Measurements from ENCODE around the gene AZGP1. TPM values are rescaled to one million over a fixed set of nuclear protein-coding genes. Genes with fewer than 3 reads are reported as not detected.

The AZGP1 gene
- total and polyA plus RNA-seq, 9 donors, result 0.31 to 3.2 (median 0.83) TPM

Other genes starting within 250 kb of the AZGP1 start
- gene CYP3A7, start 240.8 kb downstream of the AZGP1 start, total RNA-seq, result 0.58 TPM
- gene CYP3A7, start 240.8 kb downstream of the AZGP1 start, polyA plus RNA-seq (ENCODE audit: insufficient read depth in 1 of 8, insufficient read length in 8 of 8, low replicate concordance in 1 of 8), result 1 to 10 TPM in 2 of 8 donors, under 1 TPM in 2, not detected in 4; 0.11 to 6.2 (median 1.7) TPM
- gene CYP3A4, start 191.8 kb downstream of the AZGP1 start, total RNA-seq, result 0.04 TPM
- gene CYP3A4, start 191.8 kb downstream of the AZGP1 start, polyA plus RNA-seq (ENCODE audit: insufficient read depth in 1 of 8, insufficient read length in 8 of 8, low replicate concordance in 1 of 8), result 1 to 10 TPM in 1 of 8 donors, under 1 TPM in 6, not detected in 1; 0.07 to 1.8 (median 0.13) TPM
- gene CYP3A43, start 148.0 kb downstream of the AZGP1 start, total RNA-seq, result not detected
- gene CYP3A43, start 148.0 kb downstream of the AZGP1 start, polyA plus RNA-seq (ENCODE audit: insufficient read depth in 1 of 8, insufficient read length in 8 of 8, low replicate concordance in 1 of 8), result under 1 TPM in 2 of 8 donors, not detected in 6; 0.08 to 0.16 TPM
- not detected for gene OR2AE1, start 99.0 kb downstream of the AZGP1 start, total RNA-seq
- under 1 TPM in 1 of 8 donors, not detected in 7; 0.29 TPM for gene OR2AE1, start 99.0 kb downstream of the AZGP1 start, polyA plus RNA-seq (ENCODE audit: insufficient read depth in 1 of 8, insufficient read length in 8 of 8, low replicate concordance in 1 of 8)
- 16.5 TPM for gene TRIM4, start 56.5 kb downstream of the AZGP1 start, total RNA-seq
- gene TRIM4, start 56.5 kb downstream of the AZGP1 start, polyA plus RNA-seq (ENCODE audit: insufficient read depth in 1 of 8, insufficient read length in 8 of 8, low replicate concordance in 1 of 8), result 10 to 100 TPM; 14.6 to 21.5 (median 17.0) TPM
- gene GJC3, start 46.4 kb downstream of the AZGP1 start, total RNA-seq, result 0.53 TPM
- gene GJC3, start 46.4 kb downstream of the AZGP1 start, polyA plus RNA-seq (ENCODE audit: insufficient read depth in 1 of 8, insufficient read length in 8 of 8, low replicate concordance in 1 of 8), result under 1 TPM; 0.28 to 0.62 (median 0.39) TPM
- gene ZKSCAN1, start 39.6 kb upstream of the AZGP1 start, total RNA-seq, result 48.2 TPM
- gene ZKSCAN1, start 39.6 kb upstream of the AZGP1 start, polyA plus RNA-seq (ENCODE audit: insufficient read depth in 1 of 8, insufficient read length in 8 of 8, low replicate concordance in 1 of 8), result 10 to 100 TPM; 20.6 to 37.3 (median 26.9) TPM
- 15.8 TPM for gene ZSCAN21, start 73.7 kb upstream of the AZGP1 start, total RNA-seq
- gene ZSCAN21, start 73.7 kb upstream of the AZGP1 start, polyA plus RNA-seq (ENCODE audit: insufficient read depth in 1 of 8, insufficient read length in 8 of 8, low replicate concordance in 1 of 8), result 10 to 100 TPM; 12.3 to 14.8 (median 13.4) TPM
- 31.8 TPM for gene ZNF3, start 105.7 kb upstream of the AZGP1 start, total RNA-seq
- gene ZNF3, start 105.7 kb upstream of the AZGP1 start, polyA plus RNA-seq (ENCODE audit: insufficient read depth in 1 of 8, insufficient read length in 8 of 8, low replicate concordance in 1 of 8), result 10 to 100 TPM; 22.5 to 29.7 (median 25.1) TPM
- gene COPS6, start 112.9 kb upstream of the AZGP1 start, total RNA-seq, result 42.3 TPM
- gene COPS6, start 112.9 kb upstream of the AZGP1 start, polyA plus RNA-seq (ENCODE audit: insufficient read depth in 1 of 8, insufficient read length in 8 of 8, low replicate concordance in 1 of 8), result 100 to 1,000 TPM in 1 of 8 donors, 10 to 100 TPM in 7; 88.3 to 100 (median 94.1) TPM
- gene MCM7, start 125.4 kb upstream of the AZGP1 start, total RNA-seq, result 57.7 TPM
- gene MCM7, start 125.4 kb upstream of the AZGP1 start, polyA plus RNA-seq (ENCODE audit: insufficient read depth in 1 of 8, insufficient read length in 8 of 8, low replicate concordance in 1 of 8), result 10 to 100 TPM; 69.2 to 88.7 (median 81.0) TPM
- 15.8 TPM for gene AP4M1, start 125.6 kb upstream of the AZGP1 start, total RNA-seq
- 10 to 100 TPM; 20.4 to 29.5 (median 23.3) TPM for gene AP4M1, start 125.6 kb upstream of the AZGP1 start, polyA plus RNA-seq (ENCODE audit: insufficient read depth in 1 of 8, insufficient read length in 8 of 8, low replicate concordance in 1 of 8)
- gene TAF6, start 143.3 kb upstream of the AZGP1 start, total RNA-seq, result 14.1 TPM
- gene TAF6, start 143.3 kb upstream of the AZGP1 start, polyA plus RNA-seq (ENCODE audit: insufficient read depth in 1 of 8, insufficient read length in 8 of 8, low replicate concordance in 1 of 8), result 10 to 100 TPM; 31.6 to 41.0 (median 35.0) TPM
- 50.2 TPM for gene CNPY4, start 143.6 kb upstream of the AZGP1 start, total RNA-seq
- gene CNPY4, start 143.6 kb upstream of the AZGP1 start, polyA plus RNA-seq (ENCODE audit: insufficient read depth in 1 of 8, insufficient read length in 8 of 8, low replicate concordance in 1 of 8), result 10 to 100 TPM; 31.0 to 56.4 (median 42.6) TPM
- 2.3 TPM for gene MBLAC1, start 150.9 kb upstream of the AZGP1 start, total RNA-seq
- 1 to 10 TPM; 1.2 to 2.2 (median 1.4) TPM for gene MBLAC1, start 150.9 kb upstream of the AZGP1 start, polyA plus RNA-seq (ENCODE audit: insufficient read depth in 1 of 8, insufficient read length in 8 of 8, low replicate concordance in 1 of 8)
- gene LAMTOR4, start 172.9 kb upstream of the AZGP1 start, total RNA-seq, result 97.1 TPM
- 10 to 100 TPM; 65.0 to 84.3 (median 72.8) TPM for gene LAMTOR4, start 172.9 kb upstream of the AZGP1 start, polyA plus RNA-seq (ENCODE audit: insufficient read depth in 1 of 8, insufficient read length in 8 of 8, low replicate concordance in 1 of 8)
- gene TRAPPC14, start 182.7 kb upstream of the AZGP1 start, total RNA-seq, result 5.8 TPM
- gene TRAPPC14, start 182.7 kb upstream of the AZGP1 start, polyA plus RNA-seq (ENCODE audit: insufficient read depth in 1 of 8, insufficient read length in 8 of 8, low replicate concordance in 1 of 8), result 10 to 100 TPM in 7 of 8 donors, 1 to 10 TPM in 1; 8.5 to 13.9 (median 10.9) TPM
- 4.3 TPM for gene GAL3ST4, start 192.6 kb upstream of the AZGP1 start, total RNA-seq
- 10 to 100 TPM in 7 of 8 donors, 1 to 10 TPM in 1; 8.9 to 18.7 (median 12.1) TPM for gene GAL3ST4, start 192.6 kb upstream of the AZGP1 start, polyA plus RNA-seq (ENCODE audit: insufficient read depth in 1 of 8, insufficient read length in 8 of 8, low replicate concordance in 1 of 8)
- gene GPC2, start 201.3 kb upstream of the AZGP1 start, total RNA-seq, result 3.9 TPM
- gene GPC2, start 201.3 kb upstream of the AZGP1 start, polyA plus RNA-seq (ENCODE audit: insufficient read depth in 1 of 8, insufficient read length in 8 of 8, low replicate concordance in 1 of 8), result 10 to 100 TPM in 2 of 8 donors, 1 to 10 TPM in 6; 5.9 to 11.2 (median 8.4) TPM
- gene STAG3, start 201.9 kb upstream of the AZGP1 start, total RNA-seq, result 1.6 TPM
- 10 to 100 TPM in 5 of 8 donors, 1 to 10 TPM in 3; 9.0 to 20.2 (median 13.2) TPM for gene STAG3, start 201.9 kb upstream of the AZGP1 start, polyA plus RNA-seq (ENCODE audit: insufficient read depth in 1 of 8, insufficient read length in 8 of 8, low replicate concordance in 1 of 8)
- 0.13 TPM for gene PVRIG, start 243.9 kb upstream of the AZGP1 start, total RNA-seq
- 1 to 10 TPM; 1.5 to 7.6 (median 3.6) TPM for gene PVRIG, start 243.9 kb upstream of the AZGP1 start, polyA plus RNA-seq (ENCODE audit: insufficient read depth in 1 of 8, insufficient read length in 8 of 8, low replicate concordance in 1 of 8)